GM12874 (cell line): ENCODE data around the gene CDCA3.

Source experiments
- CTCF ChIP-seq: IDR thresholded peaks from 2 replicates; pipeline ENCODE4 v1.5.1; 2011; ENCODE audit warnings: low read depth, mild to moderate bottlenecking, control low read depth, low read length, moderate library complexity; ENCODE audit not compliant: insufficient read depth

Gene CDCA3

DNA sequence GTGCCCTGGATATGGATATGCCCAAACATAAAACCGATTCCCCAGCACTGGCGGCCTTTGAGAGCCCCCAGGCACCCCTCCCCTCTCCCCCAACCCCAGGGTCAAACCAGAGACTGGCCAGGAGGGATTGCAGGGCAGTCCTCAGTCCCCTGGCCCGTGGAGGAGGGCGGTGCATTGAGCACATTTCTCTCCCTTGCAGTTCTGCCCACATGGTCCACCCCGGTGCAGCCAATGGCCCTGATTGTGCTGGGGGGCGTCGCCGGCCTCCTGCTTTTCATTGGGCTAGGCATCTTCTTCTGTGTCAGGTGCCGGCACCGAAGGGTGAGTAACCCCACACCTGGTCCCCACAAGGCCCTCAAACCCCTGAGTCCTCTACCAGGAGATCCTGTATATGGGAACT, 32.9 kb downstream of the CDCA3 start:
- TF ChIP-seq CTCF, result no peak

DNA sequence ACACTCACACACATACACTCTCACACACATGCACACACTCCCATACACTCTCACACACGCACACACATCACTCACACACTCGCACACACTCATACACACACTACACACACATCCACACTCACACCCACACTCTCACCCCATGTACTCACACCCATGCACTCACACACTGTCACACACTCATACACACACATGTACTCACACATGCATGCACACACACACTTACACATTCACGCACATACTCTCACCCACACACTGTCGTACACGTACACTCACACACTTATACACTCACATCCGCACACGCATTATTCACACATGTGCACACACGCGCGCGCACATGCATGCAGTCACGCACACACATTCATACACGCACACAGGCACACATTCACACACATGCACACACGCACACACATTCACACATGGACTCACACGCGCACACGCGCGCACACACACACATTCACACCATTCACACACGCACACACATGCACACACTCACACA, 33.4 kb downstream of the CDCA3 start:
- TF ChIP-seq CTCF, result no peak

- TF ChIP-seq CTCF, result no peak
These were observed 34.0 kb downstream of the CDCA3 start for GRCh38 chr12:6817098-6817497.

DNA sequence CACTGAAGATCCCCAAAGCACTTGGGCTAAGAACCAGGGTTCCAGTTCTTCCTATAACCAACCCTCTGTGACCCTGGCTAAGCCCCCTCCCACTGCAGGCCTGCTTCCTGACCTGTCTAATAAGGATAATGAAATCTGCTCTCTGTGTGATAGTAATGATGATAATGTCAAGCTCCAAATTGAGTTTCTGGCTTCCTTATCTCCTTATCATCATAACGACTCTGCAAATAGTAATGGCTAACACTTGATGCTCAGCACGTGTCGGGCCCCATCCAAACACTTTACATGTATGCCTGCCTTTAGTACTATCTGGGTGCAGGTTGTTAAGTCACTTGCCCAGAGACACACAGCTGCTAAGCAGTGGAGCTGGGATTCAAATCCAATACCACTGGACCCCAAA, 34.5 kb downstream of the CDCA3 start:
- TF ChIP-seq CTCF, result no peak

DNA sequence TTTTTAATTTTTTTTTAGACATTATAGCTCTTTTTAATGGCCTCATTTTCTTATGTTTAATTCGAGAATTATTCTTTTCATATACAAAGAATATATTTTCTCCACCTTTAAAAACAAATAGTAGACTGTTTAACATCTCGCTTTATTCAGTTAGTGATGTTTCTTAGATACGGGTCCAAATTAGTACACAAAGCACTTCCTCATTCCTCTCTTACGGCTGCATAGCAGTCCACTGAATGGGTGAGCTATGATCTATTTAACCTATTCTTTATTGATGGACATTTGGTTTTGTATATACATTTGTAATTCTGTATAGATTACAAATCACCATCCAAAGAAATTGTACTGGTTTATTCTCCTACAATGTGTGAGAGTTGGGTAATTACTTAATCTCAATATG, 37.7 kb downstream of the CDCA3 start:
- TF ChIP-seq CTCF, result no peak

DNA sequence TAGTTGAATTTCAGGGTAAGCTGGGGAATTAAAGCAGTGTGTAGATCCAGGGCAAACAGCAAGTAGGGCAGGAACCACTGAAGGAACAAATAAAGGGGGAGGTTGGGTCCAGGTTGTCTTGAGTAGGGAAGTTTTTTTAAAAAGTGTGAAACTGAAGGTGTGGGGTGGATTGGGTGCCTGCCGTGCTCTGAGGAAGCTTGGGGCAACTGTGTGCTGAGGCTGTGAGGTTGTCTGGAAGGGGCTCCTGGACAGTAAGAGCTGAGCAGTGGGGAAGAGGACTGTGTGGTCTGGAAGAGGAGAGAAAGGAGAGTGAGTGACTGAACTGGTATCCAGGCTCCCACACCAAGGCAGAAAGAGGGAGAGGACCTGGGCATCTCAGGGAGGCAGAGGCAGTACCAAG, 40.3 kb downstream of the CDCA3 start:
- no peak for TF ChIP-seq CTCF

GRCh38 chr12:6809056-6809455, 42.0 kb downstream of the CDCA3 start:
- no peak for TF ChIP-seq CTCF

DNA sequence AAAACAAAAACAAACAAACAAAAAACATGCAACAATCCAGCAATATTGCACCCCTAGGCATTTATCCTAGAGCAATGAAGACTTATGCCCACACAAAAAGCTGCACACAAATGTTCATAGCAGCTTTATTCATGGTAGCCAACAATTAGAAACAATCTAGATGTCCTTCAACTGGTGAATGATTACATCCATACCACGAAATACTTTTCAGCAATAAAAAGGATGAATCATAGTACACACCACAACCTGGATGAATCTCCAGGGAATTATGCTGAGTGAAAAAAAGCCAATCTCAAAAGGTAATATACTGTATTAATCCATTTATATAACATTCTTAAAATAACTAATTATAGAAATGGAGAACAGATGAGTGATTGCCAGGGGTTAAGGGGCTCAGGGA, 43.9 kb downstream of the CDCA3 start:
- TF ChIP-seq CTCF, result no peak
